H1 (cell line): ENCODE measurements around the gene WDR27. TPM values are rescaled to one million over a fixed set of nuclear protein-coding genes. Genes with fewer than 3 reads are reported as not detected.

Source experiments
- CTCF ChIA-PET: fragments of 300-600 bp; sonication (Branson Sonifier 250); formaldehyde crosslinking; loops from one replicate; lab custom pipeline; 2021; ENCODE audit not compliant: partially characterized antibody; lab: Charles Lee
- POLR2A ChIA-PET: fragments of 300-600 bp; sonication (Branson Sonifier 250); formaldehyde crosslinking; loops from one replicate; lab custom pipeline; 2021; ENCODE audit warnings: inconsistent platforms; ENCODE audit not compliant: partially characterized antibody; lab: Charles Lee
- DNase-seq, 2 experiments: peaks; one replicate each; pipeline versions ENCODE4 v3.0.0 to v3.0.0-alpha.2; 2010 to 2022; ENCODE audit warnings: low spot score in 2 of 2, low read depth in 1 of 2, mixed read lengths in 1 of 2
- FAIRE-seq: peaks from 2 replicates; lab custom pipeline; 2011; peaks lifted over from hg19 to GRCh38; lab: Jason Lieb, UNC
- H2AFZ ChIP-seq: 2 replicates; pipeline ENCODE4 v1.8.1; 2012; ENCODE audit warnings: low read length, inconsistent platforms
- H2AK5ac ChIP-seq: 2 replicates; pipeline ENCODE4 v1.6.1; 2013; ENCODE audit warnings: low read depth, low read length
- H2BK120ac ChIP-seq: replicated peaks from 2 replicates; pipeline ENCODE3; 2013; ENCODE audit warnings: low read depth, low read length, inconsistent platforms
- H2BK12ac ChIP-seq: 2 replicates; pipeline ENCODE4 v1.6.1; 2013; ENCODE audit warnings: low read depth, low read length
- H2BK15ac ChIP-seq: 2 replicates; pipeline ENCODE4 v1.6.1; 2013; ENCODE audit warnings: low read length
- H2BK20ac ChIP-seq: 2 replicates; pipeline ENCODE4 v1.6.1; 2013; ENCODE audit warnings: low read length
- H2BK5ac ChIP-seq: 2 replicates; pipeline ENCODE4 v1.6.1; 2013; ENCODE audit warnings: low read depth, low read length
- H3K14ac ChIP-seq: 2 replicates; pipeline ENCODE4 v1.6.1; 2013; ENCODE audit warnings: inconsistent platforms; ENCODE audit not compliant: insufficient read length
- H3K18ac ChIP-seq: 2 replicates; pipeline ENCODE4 v1.6.1; 2013; ENCODE audit warnings: low read length; ENCODE audit errors: extremely low read depth
- H3K23ac ChIP-seq: 2 replicates; pipeline ENCODE4 v1.6.1; 2013; ENCODE audit warnings: inconsistent platforms; ENCODE audit not compliant: insufficient read length
- H3K23me2 ChIP-seq: 2 replicates; pipeline ENCODE4 v1.6.1; 2013; ENCODE audit warnings: low read depth, low read length
- H3K27ac ChIP-seq: 2 replicates; pipeline ENCODE4 v1.6.1; 2011; ENCODE audit warnings: low read depth, low read length, inconsistent platforms
- H3K27me3 ChIP-seq, 4 experiments: replicated peaks in 1 of 4; 1 replicate in 1 of 4; 2 replicates in 3 of 4; pipeline versions ENCODE4 v1.6.1 to v1.8.1; 2011 to 2013; ENCODE audit warnings: low read length in 3 of 4, mild to moderate bottlenecking in 3 of 4, inconsistent platforms in 2 of 4, mixed read lengths in 2 of 4, moderate library complexity in 1 of 4; ENCODE audit not compliant: control insufficient read depth in 3 of 4, insufficient read depth in 3 of 4; ENCODE audit errors: extremely low read depth in 1 of 4
- H3K36me3 ChIP-seq, 4 experiments: 2 replicates each; pipeline versions ENCODE4 v1.6.1 to v1.8.1; 2011 to 2013; ENCODE audit warnings: mild to moderate bottlenecking in 4 of 4, low read length in 3 of 4, moderate library complexity in 2 of 4, control low read depth in 1 of 4, inconsistent platforms in 1 of 4; ENCODE audit not compliant: insufficient read depth in 4 of 4, control insufficient read depth in 2 of 4
- H3K4ac ChIP-seq: replicated peaks from 2 replicates; pipeline ENCODE3; 2013; ENCODE audit warnings: low read length, low read depth, mixed read lengths, inconsistent platforms; ENCODE audit not compliant: insufficient read length
- H3K4me1 ChIP-seq, 4 experiments: replicated peaks in 1 of 4; 1 replicate in 1 of 4; 2 replicates in 3 of 4; pipeline versions ENCODE4 v1.6.1 to v1.8.1; 2011 to 2013; ENCODE audit warnings: low read length in 3 of 4, inconsistent platforms in 2 of 4, mixed read lengths in 1 of 4; ENCODE audit not compliant: insufficient read depth in 4 of 4, control insufficient read depth in 3 of 4
- H3K4me2 ChIP-seq, 2 experiments: 2 replicates each; pipeline versions ENCODE4 v1.6.1 to v1.8.1; 2011 to 2013; ENCODE audit warnings: low read depth in 2 of 2, low read length in 2 of 2, control low read depth in 1 of 2, inconsistent platforms in 1 of 2, mild to moderate bottlenecking in 1 of 2; ENCODE audit not compliant: insufficient read depth in 1 of 2
- H3K4me3 ChIP-seq, 4 experiments: fragments of 200-600, 300-600 bp in 1 of 4; sonication (generic), shearing (Covaris generic), sonication (Bioruptor Twin) in 1 of 4; 2 replicates each; pipeline versions ENCODE4 v1.5.1 to v1.8.1; 2011 to 2016; ENCODE audit warnings: low read length in 4 of 4, low read depth in 3 of 4, control low read depth in 2 of 4, inconsistent platforms in 2 of 4, mild to moderate bottlenecking in 2 of 4, mixed read lengths in 1 of 4, moderate library complexity in 1 of 4; ENCODE audit not compliant: insufficient read depth in 2 of 4; ENCODE audit errors: extremely low read depth in 1 of 4
- H3K56ac ChIP-seq: replicated peaks from 2 replicates; pipeline ENCODE3; 2013; ENCODE audit warnings: low read depth, mild to moderate bottlenecking, mixed read lengths, low read length, inconsistent platforms; ENCODE audit not compliant: insufficient read length
- H3K79me1 ChIP-seq: 2 replicates; pipeline ENCODE4 v1.6.1; 2013; ENCODE audit warnings: low read depth, low read length, control low read depth
- H3K79me2 ChIP-seq, 2 experiments: 2 replicates each; pipeline versions ENCODE4 v1.6.1 to v1.8.1; 2012 to 2013; ENCODE audit warnings: low read length in 2 of 2, mild to moderate bottlenecking in 2 of 2, inconsistent platforms in 1 of 2; ENCODE audit not compliant: insufficient read depth in 2 of 2, control insufficient read depth in 1 of 2
- H3K9ac ChIP-seq, 4 experiments: replicated peaks in 1 of 4; 1 replicate in 1 of 4; 2 replicates in 3 of 4; pipeline versions ENCODE4 v1.6.1 to v1.8.1; 2011 to 2013; ENCODE audit warnings: low read depth in 3 of 4, low read length in 3 of 4, control low read depth in 2 of 4, mild to moderate bottlenecking in 2 of 4, moderate library complexity in 2 of 4, inconsistent platforms in 1 of 4; ENCODE audit errors: extremely low read depth in 1 of 4
- H3K9me3 ChIP-seq, 2 experiments: 2 replicates each; pipeline versions ENCODE4 v1.6.1 to v1.8.1; 2012 to 2013; ENCODE audit warnings: mild to moderate bottlenecking in 2 of 2, moderate library complexity in 2 of 2, control low read depth in 1 of 2, inconsistent platforms in 1 of 2, low read depth in 1 of 2, low read length in 1 of 2, mixed read lengths in 1 of 2; ENCODE audit not compliant: insufficient read depth in 2 of 2
- H4K20me1 ChIP-seq, 2 experiments: replicated peaks in 1 of 2; 2 replicates each; pipeline versions ENCODE3 to v1.8.1; 2011 to 2013; ENCODE audit warnings: inconsistent platforms in 2 of 2, low read length in 2 of 2, mild to moderate bottlenecking in 1 of 2; ENCODE audit not compliant: insufficient read depth in 2 of 2, control insufficient read depth in 1 of 2
- H4K5ac ChIP-seq: 2 replicates; pipeline ENCODE4 v1.6.1; 2013; ENCODE audit warnings: low read length, low read depth, mixed read lengths, inconsistent platforms; ENCODE audit not compliant: insufficient read length
- H4K8ac ChIP-seq: 2 replicates; pipeline ENCODE4 v1.8.0; 2013; ENCODE audit warnings: mild to moderate bottlenecking, moderate library complexity, low read length, inconsistent platforms; ENCODE audit not compliant: insufficient read depth; ENCODE audit errors: extremely low read depth
- H4K91ac ChIP-seq: replicated peaks from 2 replicates; pipeline ENCODE3; 2013; ENCODE audit warnings: low read length, mixed read lengths, inconsistent platforms; ENCODE audit not compliant: insufficient read length
- POLR2AphosphoS5 ChIP-seq: IDR thresholded peaks from 2 replicates; pipeline ENCODE4 v1.6.1; 2011; ENCODE audit warnings: low read depth, low read length
- TEAD4 ChIP-seq: IDR thresholded peaks from 2 replicates; pipeline ENCODE4 v1.6.1; 2012; ENCODE audit warnings: low read depth, low read length, inconsistent platforms, mixed read lengths
- WGBS, 2 experiments: shearing (Covaris generic) in 1 of 2; methylation state at CpG; one replicate each; pipeline versions ENCODE4 v1.1.6 to v1.1.7; 2013 to 2015; ENCODE audit warnings: low lambda C conversion rate in 2 of 2, mixed read lengths in 2 of 2, inconsistent platforms in 1 of 2, low coverage in 1 of 2, missing lambda C conversion rate in 1 of 2; ENCODE audit not compliant: insufficient replicate concordance in 2 of 2, insufficient coverage in 1 of 2, insufficient read length in 1 of 2; ENCODE audit errors: extremely low coverage in 1 of 2, missing lambda C conversion rate in 1 of 2; 5-methylcytosine and 5-hydroxymethylcytosine counted together
- polyA plus RNA-seq, 7 experiments: library from polyadenylated mRNA; depleted of rRNA in 3 of 7; stranded (reverse) in 5 of 7; unstranded in 2 of 7; fragments of >200 nt in 5 of 7; fragments of 200-250 nt in 2 of 7; gene quantifications; 1 replicate in 5 of 7; 2 replicates in 1 of 7; 4 replicates in 1 of 7; pipeline versions ENCODE4 v1.2.1 to v1.2.3, GENCODE V29; 2011 to 2013; ENCODE audit warnings: missing spikeins in 2 of 7, mixed read lengths in 2 of 7
- total RNA-seq: library from RNA; stranded (reverse); fragmentation: NEBNext Ultra II Directional; extraction: Animal tissue kit (Norgen Biotek cat#: 25700); gene quantifications from 2 replicates; pipeline ENCODE4 v1.2.1, GENCODE V29; 2021

The WDR27 gene
- total and polyA plus RNA-seq, 2 of the 8 experiments (the other 6 are each of a cell fraction or from before 2014, with no cell fraction given), result 53.6 to 68.6 TPM

DNA sequence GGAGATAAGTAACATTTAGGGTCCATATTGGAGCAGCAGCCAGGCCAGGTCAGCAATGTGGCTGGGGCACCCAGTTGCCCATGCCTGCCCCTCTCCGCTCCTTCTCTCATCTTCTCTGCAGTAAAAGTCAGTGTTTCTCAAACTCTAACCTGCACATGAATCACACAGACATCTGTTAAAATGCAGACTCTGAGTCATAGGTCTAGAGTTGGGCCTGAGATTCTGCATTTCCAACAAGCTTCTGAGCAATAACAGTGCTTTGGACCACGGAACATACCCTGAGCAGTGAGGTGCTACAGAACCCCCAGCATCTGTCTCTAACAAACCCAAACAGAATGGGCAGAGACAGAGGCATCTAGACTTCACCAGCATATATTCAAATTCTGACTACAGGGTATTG is 12.3 kb upstream of the WDR27 start:
- Histone ChIP-seq H4K5ac (no peak overlapping the region), H2BK5ac (no peak overlapping the region), H3K23ac (no peak overlapping the region), H3K4me1 (no peaks in the 10 kb centered on the region), H3K79me1 (no peaks in the 10 kb centered on the region), H2BK20ac (no peak overlapping the region), H3K56ac (no peak overlapping the region), H3K9me3 (no peaks in the 10 kb centered on the region), H3K4me3 (no peak overlapping the region), H3K79me2 (peaks cover 0 to 14% of the 10 kb centered on the region in 2 experiments; a peak in 2 of 4 replicates), H3K4ac (no peak overlapping the region), H2BK15ac (no peak overlapping the region), H2BK12ac (no peak overlapping the region), H3K36me3 (peaks cover 0 to 82% (median 23%) of the 10 kb centered on the region in 4 experiments; a peak in 7 of 8 replicates), H3K23me2 (no peaks in the 10 kb centered on the region), H4K20me1 (peaks cover 0 to 1% of the 10 kb centered on the region in 2 experiments), H4K91ac (no peak overlapping the region), H4K8ac (no peak overlapping the region), H3K9ac (no peak overlapping the region), H2AK5ac (no peak overlapping the region), H3K27me3 (no peaks in the 10 kb centered on the region), H3K14ac (no peak overlapping the region), H3K18ac (no peak overlapping the region), H3K4me2 (no peak overlapping the region), H3K27ac (no peak overlapping the region), H2BK120ac (no peak overlapping the region), H2AFZ (no peak overlapping the region)
- FAIRE-seq (no peak), DNase-seq (no peak)
- POLR2A ChIA-PET, result interaction anchor here (0.7 to 6.4 kb wide), 2 partner anchors 11 kb away, joined by 4 to 41 read pairs; partner anchors contain the start of genes C6orf120 and WDR27
- 88% methylated on average over 2 of the region's 2 CpGs; no CpG with 5 or more reads in 1 of the 2 experiments for WGBS, 2 experiments
- CTCF ChIA-PET, result no interaction called here
- TF ChIP-seq POLR2AphosphoS5 (no peak), TEAD4 (no peak)
